ENCODE measurements around the gene GPC3. TPM values are rescaled to one million over a fixed set of nuclear protein-coding genes. Genes with fewer than 3 reads are reported as not detected.

The GPC3 gene
- total RNA-seq, 1 donor, result under 0.01 TPM

Small RNA genes lying within 50 kb of the gene (small RNA-seq; reads per million reads assigned to genes)
- not detected for gene RNU6-203P
